Mucosa of stomach (tissue), 1 donor: ENCODE results near the gene APBA1.

Experiments used
- H3K27me3 ChIP-seq: one replicate; pipeline ENCODE4 v1.7.0; 2013; ENCODE audit warnings: mild to moderate bottlenecking, low read length; ENCODE audit not compliant: control insufficient read depth, insufficient read depth
- H3K36me3 ChIP-seq: one replicate; pipeline ENCODE4 v1.7.0; 2013; ENCODE audit warnings: low read length; ENCODE audit not compliant: control insufficient read depth, insufficient read depth
- H3K4me1 ChIP-seq: one replicate; pipeline ENCODE4 v1.7.0; 2013; ENCODE audit warnings: mild to moderate bottlenecking, low read length; ENCODE audit not compliant: control insufficient read depth, insufficient read depth
- H3K4me3 ChIP-seq: one replicate; pipeline ENCODE4 v1.7.0; 2013; ENCODE audit warnings: low read length
- H3K9ac ChIP-seq: one replicate; pipeline ENCODE4 v1.7.0; 2013; ENCODE audit warnings: mild to moderate bottlenecking, low read length, moderate library complexity
- H3K9me3 ChIP-seq: one replicate; pipeline ENCODE4 v1.7.0; 2013; ENCODE audit warnings: mild to moderate bottlenecking, low read length, moderate library complexity; ENCODE audit not compliant: control insufficient read depth
- donor health status: Pancreatic carcinoma.

The APBA1 gene

DNA sequence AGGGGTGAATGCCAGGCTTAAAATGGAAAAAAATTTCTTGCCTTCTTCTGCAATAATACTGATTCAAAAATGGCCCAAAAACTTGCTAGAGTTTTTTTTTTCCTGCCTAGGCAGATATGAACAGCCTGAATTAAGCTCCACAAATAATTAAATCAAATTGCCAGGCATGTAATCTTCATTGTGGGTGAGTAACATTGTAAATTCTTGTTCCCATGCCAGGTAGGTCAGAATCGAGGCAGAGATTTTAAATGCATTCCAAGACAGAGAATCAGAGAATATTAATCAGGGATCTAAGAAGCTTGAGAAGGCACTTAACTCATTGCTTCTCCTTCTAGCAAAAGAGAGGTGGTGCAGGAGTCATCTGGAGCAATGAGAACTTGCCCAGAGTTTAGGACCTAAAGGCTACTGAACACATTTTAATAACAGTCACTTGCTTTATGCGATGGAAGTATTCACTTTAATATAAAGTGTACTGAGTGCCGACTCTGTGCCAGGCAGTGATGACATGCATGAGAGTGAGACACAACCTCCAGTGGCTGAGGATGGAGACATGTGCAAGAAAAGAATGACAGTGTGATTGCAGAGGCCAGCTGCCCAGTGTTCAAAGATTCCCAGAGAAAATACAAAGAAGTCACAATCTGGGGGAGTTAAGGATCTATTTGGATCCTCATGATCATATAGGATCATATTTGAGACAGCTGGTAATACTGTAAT, 102.3 kb downstream of the APBA1 start:
- Histone ChIP-seq H3K27me3 (no peaks in the 10 kb centered on the region), H3K9me3 (no peaks in the 10 kb centered on the region), H3K36me3 (no peaks in the 10 kb centered on the region), H3K9ac (no peak overlapping the region), H3K4me1 (no peaks in the 10 kb centered on the region), H3K4me3 (no peak overlapping the region)

- no peaks in the 10 kb centered on the region for H3K36me3 ChIP-seq
- H3K4me1 ChIP-seq: no peaks in the 10 kb centered on the region
- no peak overlapping the region for H3K4me3 ChIP-seq
- H3K9ac ChIP-seq: no peak overlapping the region
- H3K27me3 ChIP-seq: no peaks in the 10 kb centered on the region
- H3K9me3 ChIP-seq: no peaks in the 10 kb centered on the region
Observed at GRCh38 chr9:69564557-69564956, 107.6 kb downstream of the APBA1 start.

DNA sequence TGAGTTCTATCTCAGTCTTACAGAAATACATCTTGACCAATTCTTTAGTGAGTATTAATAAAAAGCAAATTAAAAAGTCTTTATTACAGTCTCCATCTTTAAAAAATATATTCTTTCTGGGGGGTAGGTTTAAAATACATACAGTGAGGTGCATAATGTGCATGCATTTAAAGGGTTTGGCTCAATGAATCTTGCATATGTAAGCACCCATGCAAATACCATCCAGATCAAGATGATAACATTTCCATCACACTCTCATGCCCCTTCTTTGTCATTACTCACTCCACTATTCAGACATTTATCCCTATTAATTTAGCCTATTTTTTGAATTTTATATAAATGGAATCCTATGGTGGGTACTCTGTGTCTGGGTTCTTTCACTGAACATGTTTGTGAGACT, 113.0 kb downstream of the APBA1 start:
- Histone ChIP-seq H3K27me3 (no peaks in the 10 kb centered on the region), H3K9me3 (no peaks in the 10 kb centered on the region), H3K36me3 (no peaks in the 10 kb centered on the region), H3K4me1 (no peaks in the 10 kb centered on the region), H3K4me3 (no peak overlapping the region), H3K9ac (no peak overlapping the region)

GRCh38 chr9:69556707-69557106, 115.5 kb downstream of the APBA1 start:
- Histone ChIP-seq H3K9ac (no peak overlapping the region), H3K4me1 (no peaks in the 10 kb centered on the region), H3K9me3 (no peaks in the 10 kb centered on the region), H3K27me3 (no peaks in the 10 kb centered on the region), H3K36me3 (no peaks in the 10 kb centered on the region), H3K4me3 (no peak overlapping the region)

DNA sequence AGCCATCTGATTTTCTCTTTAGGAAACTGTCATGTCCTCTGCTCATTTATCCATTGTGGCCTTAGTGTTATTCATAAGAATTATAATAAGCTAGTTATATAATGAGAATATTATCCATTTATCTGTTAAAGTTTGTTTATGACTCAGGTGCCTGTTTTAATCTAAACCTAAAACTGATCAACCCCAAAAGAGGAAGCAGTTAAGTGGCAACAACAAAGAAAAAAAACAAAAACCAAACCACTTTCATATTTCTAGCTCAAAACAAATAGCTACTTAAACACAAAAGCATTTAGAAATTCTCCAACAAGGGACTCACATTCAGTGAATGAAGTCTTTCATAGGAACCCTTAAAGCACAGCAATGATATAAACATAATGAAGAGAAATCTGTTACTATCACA, 116.4 kb downstream of the APBA1 start:
- H3K27me3 ChIP-seq: no peaks in the 10 kb centered on the region
- H3K4me1 ChIP-seq: no peaks in the 10 kb centered on the region
- no peak overlapping the region for H3K4me3 ChIP-seq
- no peaks in the 10 kb centered on the region for H3K36me3 ChIP-seq
- H3K9me3 ChIP-seq: no peaks in the 10 kb centered on the region
- H3K9ac ChIP-seq: no peak overlapping the region

DNA sequence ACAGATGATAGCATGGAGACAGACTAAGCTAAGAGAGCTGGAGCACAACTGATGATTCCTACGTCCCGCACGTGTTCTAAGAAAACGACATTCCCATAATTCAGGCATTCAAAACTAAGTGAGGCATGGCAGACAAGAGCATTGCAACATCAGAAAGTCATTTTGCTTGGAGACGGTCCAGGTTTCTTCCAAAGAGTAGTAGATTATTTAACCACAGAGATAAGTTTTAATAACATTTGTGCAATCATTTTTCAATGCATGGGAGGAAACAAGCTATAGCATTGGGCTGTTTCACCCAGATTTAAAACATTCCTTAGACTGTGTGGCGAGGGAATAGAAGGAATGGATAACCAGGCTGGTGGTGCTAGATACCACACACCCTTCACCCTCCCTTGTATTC, 117.2 kb downstream of the APBA1 start:
- H3K9me3 ChIP-seq: no peaks in the 10 kb centered on the region
- H3K9ac ChIP-seq: no peak overlapping the region
- no peak overlapping the region for H3K4me3 ChIP-seq
- H3K4me1 ChIP-seq: no peaks in the 10 kb centered on the region
- H3K27me3 ChIP-seq: no peaks in the 10 kb centered on the region
- no peaks in the 10 kb centered on the region for H3K36me3 ChIP-seq

GRCh38 chr9:69549310-69550202, 122.6 kb downstream of the APBA1 start:
- Histone ChIP-seq H3K4me3 (no peak overlapping the region), H3K9ac (no peak overlapping the region), H3K27me3 (no peaks in the 10 kb centered on the region), H3K4me1 (no peaks in the 10 kb centered on the region), H3K9me3 (no peaks in the 10 kb centered on the region), H3K36me3 (no peaks in the 10 kb centered on the region)

DNA sequence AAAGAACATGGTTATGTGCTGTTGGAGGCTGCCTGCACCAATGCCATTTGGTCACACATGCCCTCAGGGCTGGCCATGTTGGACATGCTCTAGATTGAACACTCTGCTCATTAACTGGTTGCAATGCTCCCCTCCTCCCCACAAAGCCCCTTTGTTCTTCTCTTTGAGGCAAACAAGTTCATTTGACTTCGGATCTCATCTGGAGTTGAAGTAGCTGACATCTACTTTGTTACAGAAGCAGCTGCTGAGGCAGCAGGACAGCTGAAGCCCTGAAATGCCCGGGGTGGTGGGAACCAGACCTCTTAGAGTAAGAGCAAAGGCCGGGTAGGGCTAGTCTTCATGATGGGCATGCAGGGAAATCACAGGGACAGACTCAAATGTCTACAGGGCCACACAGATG, 123.5 kb downstream of the APBA1 start:
- Histone ChIP-seq H3K36me3 (no peaks in the 10 kb centered on the region), H3K9me3 (no peaks in the 10 kb centered on the region), H3K27me3 (no peaks in the 10 kb centered on the region), H3K4me3 (no peak overlapping the region), H3K4me1 (no peaks in the 10 kb centered on the region), H3K9ac (no peak overlapping the region)

- Histone ChIP-seq H3K4me1 (no peaks in the 10 kb centered on the region), H3K9ac (no peak overlapping the region), H3K4me3 (no peak overlapping the region), H3K9me3 (no peaks in the 10 kb centered on the region), H3K36me3 (no peaks in the 10 kb centered on the region), H3K27me3 (no peaks in the 10 kb centered on the region)
Observed at GRCh38 chr9:69546265-69546664, 125.9 kb downstream of the APBA1 start.

- no peaks in the 10 kb centered on the region for H3K27me3 ChIP-seq
- H3K9me3 ChIP-seq: no peaks in the 10 kb centered on the region
- H3K9ac ChIP-seq: no peak overlapping the region
- H3K4me3 ChIP-seq: no peak overlapping the region
- H3K36me3 ChIP-seq: no peaks in the 10 kb centered on the region
- no peaks in the 10 kb centered on the region for H3K4me1 ChIP-seq
Observed at GRCh38 chr9:69542942-69543704, 129.0 kb downstream of the APBA1 start.

- Histone ChIP-seq H3K27me3 (no peaks in the 10 kb centered on the region), H3K4me3 (no peak overlapping the region), H3K36me3 (no peaks in the 10 kb centered on the region), H3K4me1 (no peaks in the 10 kb centered on the region), H3K9me3 (no peaks in the 10 kb centered on the region), H3K9ac (no peak overlapping the region)
Observed at GRCh38 chr9:69542058-69542457, 130.1 kb downstream of the APBA1 start.

GRCh38 chr9:69535911-69536310, 136.3 kb downstream of the APBA1 start:
- no peaks in the 10 kb centered on the region for H3K4me1 ChIP-seq

More at GRCh38 chr9:69535911-69536310, 136.3 kb downstream of the APBA1 start:
- no peaks in the 10 kb centered on the region for H3K36me3 ChIP-seq
- H3K27me3 ChIP-seq: no peaks in the 10 kb centered on the region
- H3K9ac ChIP-seq: no peak overlapping the region
- H3K4me3 ChIP-seq: no peak overlapping the region
- H3K9me3 ChIP-seq: no peaks in the 10 kb centered on the region
